Prostate gland (tissue), 2 donors: ENCODE data around the gene PI3.

Source experiments
- CTCF ChIP-seq, 4 experiments: fragments of 200-600 bp in 2 of 4; fragments of 450-650 bp in 2 of 4; sonication (generic) in 2 of 4; IDR thresholded peaks; 1 replicate in 3 of 4; 2 replicates in 1 of 4; pipeline ENCODE4 v1.5.1; 2016 to 2019; ENCODE audit warnings: antibody characterized with exemption in 4 of 4, mild to moderate bottlenecking in 2 of 4, moderate library complexity in 2 of 4
- POLR2A ChIP-seq: fragments of 450-650 bp; IDR thresholded peaks from one replicate; pipeline ENCODE4 v1.6.1; 2016; ENCODE audit warnings: antibody characterized with exemption, mild to moderate bottlenecking

GRCh38 chr20:45223136-45223535 lies 48.4 kb downstream of the PI3 start:
- TF ChIP-seq CTCF (IDR thresholded peaks at IDR 0.05) (no peak), POLR2A (no peak)
